Neural progenitor cell (in vitro differentiated cells): ENCODE data around the gene SAMD11. TPM values are rescaled to one million over a fixed set of nuclear protein-coding genes. Genes with fewer than 3 reads are reported as not detected.

ENCODE experiments used
- DNase-seq: peaks from one replicate; pipeline ENCODE4 v3.0.0-alpha.2; 2016; ENCODE audit warnings: low spot score
- H2AFZ ChIP-seq: fragments of 200-600 bp; sonication (generic); replicated peaks from 2 replicates; pipeline ENCODE4 v1.6.1; 2016; ENCODE audit warnings: antibody characterized with exemption
- H3F3A ChIP-seq: fragments of 200-600 bp; sonication (generic); 2 replicates; pipeline ENCODE4 v1.6.1; 2016; ENCODE audit warnings: antibody characterized with exemption, low read depth
- H3K27ac ChIP-seq: fragments of 200-600 bp; sonication (generic); 2 replicates; pipeline ENCODE4 v1.5.1; 2016; ENCODE audit warnings: mild to moderate bottlenecking
- H3K27me3 ChIP-seq: fragments of 200-600 bp; sonication (generic); 2 replicates; pipeline ENCODE4 v1.6.1; 2016; ENCODE audit warnings: mild to moderate bottlenecking, moderate library complexity
- H3K36me3 ChIP-seq: fragments of 200-600 bp; sonication (generic); 2 replicates; pipeline ENCODE4 v1.5.1; 2016
- H3K4me1 ChIP-seq: fragments of 200-600 bp; sonication (generic); 2 replicates; pipeline ENCODE4 v1.6.1; 2016; ENCODE audit warnings: mixed run types
- H3K4me2 ChIP-seq: fragments of 200-600 bp; sonication (generic); 2 replicates; pipeline ENCODE4 v1.6.1; 2016
- H3K4me3 ChIP-seq: fragments of 200-600 bp; sonication (generic); 2 replicates; pipeline ENCODE4 v1.5.1; 2016
- H3K79me2 ChIP-seq: fragments of 200-600 bp; sonication (generic); 2 replicates; pipeline ENCODE4 v1.6.1; 2016; ENCODE audit warnings: low read depth
- H3K9ac ChIP-seq: fragments of 200-600 bp; sonication (generic); 2 replicates; pipeline ENCODE4 v1.6.1; 2016
- H3K9me3 ChIP-seq: fragments of 200-600 bp; sonication (generic); 2 replicates; pipeline ENCODE4 v1.5.1; 2016; ENCODE audit warnings: low read depth
- H4K20me1 ChIP-seq: fragments of 200-600 bp; sonication (generic); 2 replicates; pipeline ENCODE4 v1.6.1; 2016; ENCODE audit warnings: low read depth
- H3K27ac Mint-ChIP-seq: 3 replicates; pipeline ENCODE4 v1.8.0; 2021; ENCODE audit warnings: mixed read lengths
- H3K27me3 Mint-ChIP-seq: 2 replicates; pipeline ENCODE4 v1.8.0; 2022; ENCODE audit warnings: low read depth, mild to moderate bottlenecking, inconsistent platforms, moderate library complexity, mixed read lengths; ENCODE audit not compliant: insufficient read depth
- H3K36me3 Mint-ChIP-seq: 3 replicates; pipeline ENCODE4 v1.8.0; 2021; ENCODE audit warnings: mixed read lengths
- H3K4me1 Mint-ChIP-seq: 3 replicates; pipeline ENCODE4 v1.8.0; 2021; ENCODE audit warnings: mixed read lengths
- H3K4me3 Mint-ChIP-seq: 3 replicates; pipeline ENCODE4 v1.8.0; 2021; ENCODE audit warnings: mild to moderate bottlenecking, moderate library complexity, mixed read lengths
- H3K9me3 Mint-ChIP-seq: 3 replicates; pipeline ENCODE4 v1.8.0; 2020; ENCODE audit warnings: mixed read lengths
- CTCF ChIP-seq: fragments of 200-600 bp; sonication (generic); IDR thresholded peaks from 2 replicates; pipeline ENCODE4 v1.5.1; 2017; ENCODE audit warnings: antibody characterized with exemption, mild to moderate bottlenecking
- EZH2 ChIP-seq: fragments of 200-600 bp; sonication (generic); IDR thresholded peaks from 2 replicates; pipeline ENCODE4 v1.6.1; 2017; ENCODE audit warnings: antibody characterized with exemption, mild to moderate bottlenecking, moderate library complexity
- EZH2phosphoT487 ChIP-seq: fragments of 200-600 bp; sonication (generic); IDR thresholded peaks from 2 replicates; pipeline ENCODE4 v1.6.1; 2017; ENCODE audit warnings: antibody characterized with exemption
- total RNA-seq: library from RNA; depleted of rRNA; stranded (reverse); fragments of >200 nt; gene quantifications from 2 replicates; pipeline ENCODE4 v1.2.3, GENCODE V29; 2015; ENCODE audit warnings: low replicate concordance

The SAMD11 gene
- total RNA-seq, 1 donor from 2014 or later, result not detected

DNA sequence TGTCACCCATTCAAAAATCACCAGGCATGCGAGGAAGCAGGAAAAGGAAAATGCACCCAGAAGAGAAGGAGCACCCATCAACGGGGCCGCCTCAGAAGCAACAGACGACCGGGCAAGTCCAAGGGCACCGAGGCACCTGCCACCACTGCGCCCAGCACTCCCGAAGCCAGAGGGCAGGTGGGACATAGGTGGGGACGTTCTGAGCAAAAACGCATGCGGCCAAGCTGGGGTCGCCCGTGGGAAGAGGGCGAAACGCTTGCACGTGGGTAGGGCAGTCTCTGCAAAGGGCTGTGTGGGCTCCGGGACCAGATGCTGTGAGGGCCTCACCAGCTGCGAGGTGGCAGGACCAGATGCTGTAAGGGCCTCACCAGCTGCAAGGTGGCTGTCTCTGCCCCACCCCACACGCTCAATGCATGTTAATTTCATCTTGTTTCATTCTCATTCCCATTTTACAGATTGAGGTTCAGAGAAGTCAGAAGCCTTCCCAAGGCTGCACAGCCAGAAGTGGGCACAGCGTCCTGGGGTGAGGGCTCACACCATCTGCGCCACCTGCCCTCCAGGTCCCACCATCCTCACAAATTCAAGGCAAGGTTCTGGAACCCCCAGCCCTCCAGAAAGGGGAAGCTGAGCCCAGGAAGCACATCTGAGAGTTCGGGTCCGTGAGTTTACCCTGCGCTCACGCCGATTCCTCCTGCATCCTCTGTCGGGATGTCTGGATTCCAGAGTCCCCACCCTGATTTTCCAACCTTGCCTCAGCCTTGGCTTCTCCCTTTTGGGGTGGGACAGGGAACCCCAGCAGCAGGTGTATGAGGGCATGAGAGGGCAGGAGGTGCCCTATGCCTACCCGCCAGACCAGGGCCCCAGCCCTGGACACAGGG lies 8.2 kb upstream of the SAMD11 start:
- Mint-ChIP-seq H3K4me1 (peaks cover 39% of the 10 kb centered on the region), H3K27ac (no peak overlapping the region)

GRCh38 chr1:916173-917075 lies 7.3 kb upstream of the SAMD11 start:
- Mint-ChIP-seq H3K27me3 (peaks cover 25% of the 10 kb centered on the region), H3K4me3 (peak overlapping the region; percentile 24), H3K27ac (peak overlapping the region; percentile 14), H3K36me3 (no peaks in the 10 kb centered on the region), H3K9me3 (no peaks in the 10 kb centered on the region), H3K4me1 (peaks cover 37% of the 10 kb centered on the region)
- Histone ChIP-seq H3K9ac (no peak overlapping the region), H4K20me1 (peaks cover 7% of the 10 kb centered on the region), H3F3A (no peaks in the 10 kb centered on the region), H2AFZ (no peak overlapping the region), H3K79me2 (no peaks in the 10 kb centered on the region), H3K4me2 (no peak overlapping the region), H3K9me3 (no peaks in the 10 kb centered on the region), H3K27me3 (peaks cover 100% of the 10 kb centered on the region), H3K27ac (no peak overlapping the region), H3K4me1 (peaks cover 8% of the 10 kb centered on the region), H3K36me3 (no peaks in the 10 kb centered on the region), H3K4me3 (no peak overlapping the region)
- TF ChIP-seq CTCF, result no peak
- no peak for TF ChIP-seq EZH2phosphoT487
- TF ChIP-seq EZH2, result no peak
- DNase-seq, result no peak

More for the DNA sequence above, 8.2 kb upstream of the SAMD11 start:
- Histone ChIP-seq H3K4me2 (no peak overlapping the region), H3K9ac (no peak overlapping the region), H3K4me1 (peaks cover 3% of the 10 kb centered on the region), H4K20me1 (peaks cover 4% of the 10 kb centered on the region), H3F3A (no peaks in the 10 kb centered on the region), H3K4me3 (no peak overlapping the region), H3K36me3 (no peaks in the 10 kb centered on the region), H3K27ac (no peak overlapping the region), H3K79me2 (no peaks in the 10 kb centered on the region), H3K9me3 (no peaks in the 10 kb centered on the region), H3K27me3 (peaks cover 99% of the 10 kb centered on the region), H2AFZ (no peak overlapping the region)
- peak overlapping the region; percentile 52 for H3K4me3 Mint-ChIP-seq
- DNase-seq, result no peak
- TF ChIP-seq EZH2phosphoT487 (no peak), EZH2 (no peak), CTCF (no peak)
- peaks cover 2% of the 10 kb centered on the region for H3K9me3 Mint-ChIP-seq
- peaks cover 3% of the 10 kb centered on the region for H3K36me3 Mint-ChIP-seq
- H3K27me3 Mint-ChIP-seq, result peaks cover 19% of the 10 kb centered on the region

GRCh38 chr1:917076-917459 lies 6.7 kb upstream of the SAMD11 start:
- H3K9me3 ChIP-seq, result no peaks in the 10 kb centered on the region
- peaks cover 100% of the 10 kb centered on the region for H3K27me3 ChIP-seq
- Mint-ChIP-seq H3K4me3 (no peak overlapping the region), H3K9me3 (no peaks in the 10 kb centered on the region), H3K36me3 (no peaks in the 10 kb centered on the region), H3K4me1 (peaks cover 41% of the 10 kb centered on the region), H3K27ac (no peak overlapping the region), H3K27me3 (peaks cover 31% of the 10 kb centered on the region)
- H3K4me1 ChIP-seq, result peaks cover 8% of the 10 kb centered on the region
- H3K9ac ChIP-seq, result no peak overlapping the region
- no peak for TF ChIP-seq CTCF
- no peak for TF ChIP-seq EZH2phosphoT487
- TF ChIP-seq EZH2, result no peak
- H2AFZ ChIP-seq, result no peak overlapping the region
- peaks cover 14% of the 10 kb centered on the region for H4K20me1 ChIP-seq
- peaks cover 2% of the 10 kb centered on the region for H3F3A ChIP-seq
- H3K27ac ChIP-seq, result no peak overlapping the region
- no peak for DNase-seq
- H3K79me2 ChIP-seq, result no peaks in the 10 kb centered on the region
- H3K4me2 ChIP-seq, result no peak overlapping the region
- no peaks in the 10 kb centered on the region for H3K36me3 ChIP-seq
- H3K4me3 ChIP-seq, result no peak overlapping the region
